Activated CD8-positive, alpha-beta memory T cell treated with anti-CD3 and anti-CD28 coated beads for 4 hours (primary cell): ENCODE measurements around the gene EHD1.

ENCODE experiments used
- DNase-seq, 2 donors: peaks; one replicate each; pipeline ENCODE4 v3.0.0-alpha.2; 2020; ENCODE audit warnings: low read depth in 2 of 2

Gene EHD1

DNA sequence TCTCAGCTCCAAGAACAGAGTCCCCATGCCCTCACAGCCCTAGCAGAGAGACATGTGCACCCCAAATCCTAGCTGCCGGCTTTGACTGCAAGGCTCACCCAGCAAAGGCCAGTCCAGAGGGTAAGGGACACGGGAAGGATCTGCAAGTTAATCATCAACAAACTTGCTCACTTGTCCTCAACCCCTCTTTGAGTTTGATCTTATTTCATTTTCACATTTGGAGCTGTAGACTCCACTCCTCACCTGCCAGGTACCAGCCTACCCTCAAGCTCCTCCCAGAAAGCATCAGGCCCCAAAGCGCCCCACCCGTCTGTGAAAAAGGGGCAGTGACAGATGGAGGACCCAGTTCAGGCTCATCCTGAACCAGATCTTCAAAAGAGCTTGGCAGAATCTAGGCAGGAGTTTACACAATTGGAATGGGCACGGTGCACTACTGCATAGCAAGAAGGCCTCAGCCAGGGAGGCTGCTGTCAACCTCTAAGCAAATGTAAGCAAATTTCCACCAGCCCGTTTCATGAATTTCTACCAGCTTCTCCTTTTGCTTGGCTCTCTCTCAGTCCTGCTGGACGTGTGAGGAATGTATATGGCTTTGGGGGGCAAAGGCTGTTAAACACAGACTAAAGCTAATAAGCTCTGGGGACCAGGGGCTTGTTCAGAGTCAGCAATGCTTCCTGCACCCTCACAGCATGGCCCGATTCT is 5.5 kb downstream of the EHD1 start:
- DNase-seq = no peak

DNA sequence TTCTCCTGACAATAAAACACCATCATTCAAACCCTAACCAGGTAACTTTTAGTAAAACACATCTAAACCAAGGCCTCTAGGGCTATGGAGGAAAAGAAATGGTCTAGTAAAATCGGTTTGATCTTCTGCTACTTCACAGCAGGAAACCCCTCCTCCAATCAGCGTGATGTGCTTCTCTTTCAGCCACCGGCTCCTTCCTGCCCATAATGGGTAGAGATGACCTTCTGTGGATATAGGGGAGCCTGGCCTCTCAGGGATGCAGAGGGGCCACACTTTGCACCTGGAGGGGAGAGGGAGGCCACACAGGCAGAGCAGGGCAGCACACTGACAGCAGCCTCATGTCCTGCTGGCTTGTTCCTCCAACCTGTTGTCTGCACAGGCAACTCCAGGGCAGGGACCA is 6.9 kb downstream of the EHD1 start:
- no peak for DNase-seq

DNA sequence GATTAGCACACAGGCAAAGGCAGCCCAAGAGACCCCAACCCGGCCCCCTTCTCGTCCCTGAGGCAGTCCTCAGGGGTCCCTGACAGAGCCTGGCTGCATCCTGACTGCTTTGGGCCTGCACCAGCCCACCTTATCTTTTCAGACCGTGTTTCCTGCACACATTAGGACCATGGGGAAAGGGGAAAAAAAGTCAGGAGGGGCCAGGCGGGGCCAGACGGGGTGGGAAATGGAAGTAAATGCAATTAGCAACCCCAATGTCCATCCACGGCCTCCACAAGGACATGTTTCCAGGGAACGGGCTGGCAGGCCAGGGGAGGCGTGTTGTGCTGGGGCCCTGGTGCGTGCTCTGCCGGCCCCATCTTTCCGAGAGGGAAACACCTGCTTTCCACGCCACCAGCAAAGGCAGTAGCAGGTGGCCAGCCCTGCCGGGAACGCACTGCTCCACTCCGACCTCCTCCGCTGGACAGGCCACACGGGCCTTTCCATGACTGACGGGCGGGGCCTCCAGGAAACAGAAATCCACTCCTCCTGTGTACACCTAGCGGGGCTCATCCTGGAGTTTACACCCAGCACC is 7.4 kb downstream of the EHD1 start:
- no peak for DNase-seq

DNA sequence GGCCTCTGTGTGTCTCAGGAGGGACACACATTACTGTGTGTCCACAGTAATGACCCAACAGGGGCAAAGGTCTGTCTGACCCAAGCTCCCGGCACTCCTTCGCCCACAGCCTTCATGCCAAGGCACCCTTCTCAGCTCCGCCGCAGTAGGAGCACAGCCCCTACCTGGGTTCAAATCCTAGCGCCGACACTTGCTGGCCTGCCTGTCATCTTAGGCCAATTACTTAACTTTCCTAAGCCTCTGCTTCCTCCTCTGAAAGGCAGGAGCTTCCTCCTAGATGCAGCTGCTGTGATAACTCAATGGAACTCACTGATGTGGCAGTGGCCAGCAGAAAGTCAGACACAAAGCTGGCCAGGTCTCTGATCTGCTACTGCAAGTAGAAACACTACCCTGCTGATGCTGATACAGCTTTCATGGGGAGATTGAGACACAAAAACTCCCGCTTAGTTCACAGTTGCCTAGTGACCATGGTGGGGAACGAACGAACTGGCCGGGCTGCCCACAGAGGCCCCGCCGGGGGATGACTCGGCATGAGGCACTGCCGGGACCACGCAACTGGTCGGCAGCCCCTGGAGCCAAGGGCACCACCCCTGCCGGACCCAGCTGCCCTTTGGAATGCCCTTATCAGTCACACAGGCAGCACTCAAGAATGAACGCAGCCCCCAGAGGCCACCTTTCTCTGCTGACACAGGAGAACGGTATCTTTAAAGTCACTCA is 8.1 kb downstream of the EHD1 start:
- DNase-seq = no peak

DNA sequence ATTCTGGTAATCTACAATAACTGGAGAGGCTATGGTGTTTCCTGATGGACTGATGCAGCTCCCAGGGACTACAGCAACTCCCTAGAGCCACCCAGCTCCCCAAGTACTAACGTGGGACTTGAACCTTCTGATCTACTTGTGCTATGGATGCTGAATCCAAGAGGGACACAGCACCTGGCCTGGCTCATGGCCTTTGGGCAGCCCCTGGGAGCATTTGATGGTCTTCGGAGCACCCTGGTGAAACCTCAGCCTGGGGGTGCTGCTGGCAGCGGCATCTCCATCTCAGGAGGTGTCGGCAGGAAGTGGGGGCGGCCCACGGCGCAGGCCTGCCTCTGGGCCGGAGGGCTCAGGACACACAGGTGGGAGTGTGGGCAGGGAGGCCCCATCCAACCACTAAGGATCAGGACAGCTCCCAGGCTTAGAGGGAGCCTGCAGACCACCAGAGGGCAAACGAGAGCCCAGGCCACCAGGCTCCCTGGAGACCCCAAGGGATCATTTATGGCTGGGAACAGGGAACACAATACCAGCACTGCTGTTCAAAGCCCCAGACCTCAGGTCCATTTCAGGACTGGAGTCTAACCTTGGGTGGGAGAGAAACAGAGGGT is 8.7 kb downstream of the EHD1 start:
- no peak for DNase-seq

DNA sequence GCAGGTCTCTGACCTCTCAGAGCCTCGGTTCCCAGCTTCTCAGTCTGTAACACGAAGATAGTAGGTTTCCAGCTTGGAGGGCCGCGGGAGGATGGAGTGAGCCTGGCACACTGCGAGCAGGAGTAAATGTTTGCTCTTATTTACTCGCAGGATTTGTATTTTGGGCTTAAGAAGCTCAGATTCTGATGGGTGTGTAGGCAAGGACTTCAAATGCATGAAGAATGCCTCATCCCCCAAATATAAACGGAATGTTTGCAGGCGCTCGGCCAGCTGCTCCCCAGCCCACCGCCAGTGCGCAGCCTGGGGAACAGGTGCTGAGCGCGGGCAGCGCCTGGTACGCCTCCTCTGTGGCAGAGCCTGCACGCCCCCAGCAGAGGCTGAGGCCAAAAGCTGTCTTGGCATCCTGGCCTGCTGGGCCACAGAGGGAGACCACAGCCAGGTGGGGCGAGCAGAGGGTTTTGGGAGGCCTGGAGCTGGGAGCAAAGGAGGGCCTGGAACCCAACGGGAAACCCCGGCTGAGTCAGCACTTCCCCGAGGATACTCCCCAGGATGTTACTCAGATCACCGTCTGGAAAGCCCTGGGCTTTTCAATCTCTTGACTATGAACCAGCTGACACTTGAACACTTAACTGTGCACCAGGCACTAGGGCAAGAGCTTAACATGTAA is 9.4 kb downstream of the EHD1 start:
- no peak for DNase-seq

DNA sequence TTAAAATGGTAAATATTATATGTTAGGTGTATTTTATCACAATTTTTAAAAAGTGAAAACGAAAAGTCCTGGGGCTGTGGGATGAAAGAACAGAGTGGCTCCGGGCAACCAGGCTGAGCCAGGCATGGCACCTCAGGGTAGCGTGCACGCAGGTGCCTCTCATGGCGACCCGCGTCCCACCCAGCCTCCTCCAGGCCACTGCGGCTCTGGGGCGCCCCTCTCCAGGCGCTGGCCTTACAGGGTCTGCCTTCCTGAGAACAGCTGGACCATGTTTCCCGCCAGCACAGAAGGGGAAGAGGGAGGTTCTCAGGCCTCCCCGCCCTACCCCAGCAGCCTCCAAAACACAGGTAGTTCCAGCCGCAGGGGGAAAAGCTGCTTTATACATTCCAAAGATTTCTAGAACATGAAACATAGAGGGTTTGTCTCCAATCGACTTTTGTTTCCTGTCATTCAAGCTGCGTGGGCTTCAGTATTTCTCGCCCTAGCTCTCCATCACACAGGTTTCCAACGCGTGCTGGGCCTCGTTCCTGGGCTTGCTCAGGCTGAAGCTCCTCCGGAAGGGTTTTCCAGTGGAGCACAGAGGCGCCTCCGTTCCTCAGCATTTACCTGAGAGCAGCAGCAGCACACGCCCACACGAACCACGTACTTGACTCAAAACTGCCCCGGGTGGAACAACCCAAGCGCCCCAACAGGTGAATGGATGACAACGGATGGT is 10.5 kb downstream of the EHD1 start:
- DNase-seq = no peak

DNA sequence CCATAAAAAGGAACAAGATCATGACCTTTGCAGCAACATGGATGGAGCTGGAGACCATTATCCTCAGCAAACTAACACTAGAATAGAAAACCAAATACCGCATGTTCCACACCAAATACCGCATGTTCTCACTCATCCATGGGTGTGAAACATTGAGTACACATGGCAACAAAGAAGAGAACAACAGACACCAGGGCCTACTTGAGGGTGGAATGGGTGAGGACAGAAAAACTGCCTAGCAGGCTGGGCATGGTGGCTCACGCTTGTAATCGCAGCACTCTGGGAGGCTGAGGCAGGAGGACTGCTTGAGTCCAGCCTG is 12.3 kb downstream of the EHD1 start:
- DNase-seq = no peak

DNA sequence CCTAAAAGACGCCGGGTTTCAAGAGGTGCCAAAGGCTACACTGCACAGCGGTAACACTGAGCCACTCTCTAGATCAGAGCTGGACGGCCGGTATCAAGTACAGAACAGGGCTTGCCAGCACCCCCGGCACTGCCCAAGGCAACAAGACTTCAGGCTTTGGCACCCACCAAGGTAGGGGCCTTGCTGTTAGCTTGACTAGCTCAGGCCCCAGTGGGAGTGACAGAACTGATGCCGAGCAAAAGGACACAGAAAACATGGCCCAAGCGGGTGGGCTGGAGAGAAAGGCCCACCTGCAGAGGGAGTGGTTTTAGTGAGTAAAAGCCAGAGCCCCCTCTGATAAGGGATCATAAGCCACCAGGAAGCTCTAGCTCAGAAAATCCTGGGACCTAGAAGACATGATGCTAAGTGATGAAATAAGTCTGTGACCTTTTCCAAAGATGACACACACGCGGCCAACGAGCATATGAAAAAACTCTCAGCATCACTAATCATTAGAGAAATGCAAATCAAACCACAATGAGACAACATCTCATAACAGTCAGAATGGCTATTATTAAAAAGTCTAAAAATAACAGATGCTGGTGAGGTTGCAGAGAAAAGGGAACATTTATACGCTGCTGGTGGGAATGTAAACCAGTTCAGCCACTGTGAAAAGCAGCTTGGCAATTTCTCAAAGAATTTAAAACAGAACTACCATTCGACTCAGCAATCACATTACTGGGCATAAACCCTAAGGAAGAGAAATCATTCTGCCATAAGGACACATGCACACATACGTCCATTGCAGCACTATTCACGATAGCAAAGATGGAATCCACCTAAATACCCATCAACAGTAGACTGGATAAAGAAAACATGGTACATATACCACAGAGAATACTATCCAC is 12.9 kb downstream of the EHD1 start:
- DNase-seq = no peak

DNA sequence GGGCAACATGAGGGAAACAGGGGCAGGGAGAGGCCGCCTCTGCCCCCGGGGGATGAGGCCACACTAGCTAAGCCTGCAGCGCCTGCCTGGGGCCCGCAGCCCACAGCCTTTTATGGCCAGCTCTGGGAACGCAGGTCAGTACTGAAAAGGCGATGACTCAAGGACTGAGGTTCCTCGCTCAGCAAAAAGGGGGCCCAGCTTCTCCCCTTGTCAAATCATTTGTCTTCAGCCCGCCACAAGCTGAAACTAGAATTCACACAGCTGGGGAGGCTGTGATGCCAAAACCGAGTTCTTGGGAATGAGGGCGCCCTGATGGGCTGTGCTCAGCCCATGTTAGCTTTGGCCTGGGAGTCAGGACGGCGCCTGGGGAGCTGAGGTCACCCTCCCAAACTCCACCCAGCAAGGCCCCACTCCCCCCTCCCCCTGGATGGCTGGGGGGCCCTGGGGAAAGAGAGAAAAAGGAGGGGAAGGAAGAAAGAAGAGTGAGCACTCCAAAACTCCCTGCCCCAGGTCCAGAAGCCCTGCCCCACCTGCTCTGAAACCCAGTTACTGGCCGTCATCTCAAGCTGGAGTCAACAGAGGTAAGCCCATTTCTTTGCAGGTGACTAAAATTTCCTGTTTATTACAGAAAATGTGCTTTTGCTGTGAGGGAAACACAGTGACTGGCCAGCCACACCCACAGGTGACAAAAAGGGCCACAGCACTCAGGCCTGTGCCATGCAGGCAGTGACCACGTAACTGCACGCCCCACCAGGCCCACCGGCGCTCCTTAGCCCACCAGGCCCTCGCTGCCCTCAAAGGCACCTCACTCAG is 13.7 kb downstream of the EHD1 start:
- DNase-seq = no peak

DNA sequence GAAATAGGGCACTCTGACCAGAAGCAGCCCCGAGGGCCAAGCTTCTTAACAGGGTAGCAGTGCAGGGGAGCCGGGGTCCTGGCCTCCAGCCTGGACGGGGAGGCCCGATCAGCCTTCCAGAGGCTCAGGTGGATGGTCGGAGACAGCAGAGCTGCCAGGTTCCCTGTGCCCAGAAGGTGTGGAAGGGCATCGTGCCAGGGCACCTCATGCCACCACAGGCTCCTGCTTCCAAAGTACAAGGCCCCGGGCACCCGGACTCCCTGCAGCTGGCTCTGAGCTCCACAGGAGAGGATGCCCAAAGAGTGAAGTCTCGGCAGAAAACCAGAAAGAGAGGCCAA is 14.3 kb downstream of the EHD1 start:
- no peak for DNase-seq

DNA sequence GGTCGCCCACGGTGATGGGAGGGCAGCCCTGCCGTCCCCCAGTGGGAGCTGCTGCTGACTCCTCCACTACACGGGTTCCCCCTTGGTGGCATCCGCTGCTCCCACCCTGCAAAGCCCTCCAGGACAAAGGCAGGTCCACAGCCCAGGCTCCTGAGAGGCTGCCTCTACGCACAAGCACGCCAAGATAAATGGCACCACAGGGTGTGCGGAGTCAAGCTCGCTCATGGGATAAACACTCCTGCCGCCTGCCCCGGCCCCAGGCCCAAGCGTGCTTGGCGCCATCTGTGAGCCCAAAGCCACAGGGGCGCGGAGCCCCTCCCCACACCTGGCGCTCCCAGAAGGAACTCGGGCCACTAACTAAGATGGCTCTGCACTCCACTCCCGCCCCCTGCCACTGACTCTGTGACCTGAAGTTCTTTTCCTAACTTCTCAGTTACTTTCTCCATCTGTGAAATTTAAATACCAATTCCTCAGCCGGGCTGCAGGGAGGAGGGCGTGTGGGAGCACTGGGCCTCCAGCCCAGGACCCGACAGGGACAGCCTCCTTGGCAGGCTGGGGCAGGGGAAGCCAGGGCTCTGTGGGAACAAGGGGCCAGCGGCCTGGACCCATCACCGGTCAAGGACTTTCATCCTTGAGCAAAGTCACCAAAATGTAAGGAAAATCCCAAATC is 14.9 kb downstream of the EHD1 start:
- no peak for DNase-seq

DNA sequence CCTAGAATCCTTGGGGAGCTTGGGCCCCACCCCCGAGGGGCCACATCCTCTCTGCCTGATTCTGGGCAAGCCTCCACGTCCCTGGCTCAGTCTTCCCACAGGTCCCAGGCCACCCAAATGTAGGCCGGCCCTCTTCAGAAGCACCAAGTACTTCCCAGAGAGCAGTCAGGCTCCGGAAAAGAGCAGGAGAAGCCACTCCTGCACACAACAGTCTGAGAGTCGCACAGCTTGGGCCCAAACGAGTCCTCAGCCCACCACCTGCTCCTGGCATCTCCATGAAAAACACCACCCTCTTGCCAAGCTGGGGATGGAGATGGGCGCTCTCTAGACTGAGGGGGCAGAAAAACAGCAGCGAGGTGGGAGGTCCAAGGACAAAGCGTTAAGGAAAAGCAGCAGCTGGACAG is 15.4 kb downstream of the EHD1 start:
- no peak for DNase-seq

DNA sequence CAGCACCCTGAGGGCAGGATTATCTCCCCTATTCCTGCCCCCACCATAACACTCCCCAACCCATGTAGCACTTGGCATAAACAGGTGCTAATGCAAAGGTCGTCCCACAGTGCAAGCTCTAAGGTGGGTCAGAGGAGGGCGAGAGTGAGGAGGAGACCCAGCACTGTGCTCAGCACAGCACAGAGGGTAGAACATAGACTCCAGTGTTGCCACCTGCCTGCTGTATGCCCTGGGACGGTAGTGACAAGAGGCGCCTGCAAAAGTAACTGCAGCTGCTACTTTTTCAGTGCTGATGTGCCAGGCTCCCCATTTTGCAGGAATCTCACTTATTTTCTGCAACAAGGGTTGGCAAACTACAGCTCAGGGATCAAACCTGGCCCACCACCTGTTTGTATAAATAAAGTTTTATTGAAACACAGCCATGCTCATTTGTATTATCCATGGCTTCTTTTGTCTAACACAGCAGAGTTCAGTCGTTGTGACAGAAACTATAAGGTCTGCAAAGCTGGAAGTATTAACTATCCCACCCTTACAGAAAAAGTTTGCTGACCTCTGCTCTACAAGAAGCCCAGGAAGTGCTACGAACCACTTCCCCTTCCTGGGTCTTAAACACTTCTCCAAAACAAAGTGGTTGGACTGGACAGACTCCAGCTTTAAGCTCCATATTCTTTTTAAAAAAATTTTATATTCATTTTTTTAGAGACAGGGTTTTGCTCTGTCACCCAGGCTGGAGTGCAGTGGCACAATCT is 17.0 kb downstream of the EHD1 start:
- DNase-seq = no peak

DNA sequence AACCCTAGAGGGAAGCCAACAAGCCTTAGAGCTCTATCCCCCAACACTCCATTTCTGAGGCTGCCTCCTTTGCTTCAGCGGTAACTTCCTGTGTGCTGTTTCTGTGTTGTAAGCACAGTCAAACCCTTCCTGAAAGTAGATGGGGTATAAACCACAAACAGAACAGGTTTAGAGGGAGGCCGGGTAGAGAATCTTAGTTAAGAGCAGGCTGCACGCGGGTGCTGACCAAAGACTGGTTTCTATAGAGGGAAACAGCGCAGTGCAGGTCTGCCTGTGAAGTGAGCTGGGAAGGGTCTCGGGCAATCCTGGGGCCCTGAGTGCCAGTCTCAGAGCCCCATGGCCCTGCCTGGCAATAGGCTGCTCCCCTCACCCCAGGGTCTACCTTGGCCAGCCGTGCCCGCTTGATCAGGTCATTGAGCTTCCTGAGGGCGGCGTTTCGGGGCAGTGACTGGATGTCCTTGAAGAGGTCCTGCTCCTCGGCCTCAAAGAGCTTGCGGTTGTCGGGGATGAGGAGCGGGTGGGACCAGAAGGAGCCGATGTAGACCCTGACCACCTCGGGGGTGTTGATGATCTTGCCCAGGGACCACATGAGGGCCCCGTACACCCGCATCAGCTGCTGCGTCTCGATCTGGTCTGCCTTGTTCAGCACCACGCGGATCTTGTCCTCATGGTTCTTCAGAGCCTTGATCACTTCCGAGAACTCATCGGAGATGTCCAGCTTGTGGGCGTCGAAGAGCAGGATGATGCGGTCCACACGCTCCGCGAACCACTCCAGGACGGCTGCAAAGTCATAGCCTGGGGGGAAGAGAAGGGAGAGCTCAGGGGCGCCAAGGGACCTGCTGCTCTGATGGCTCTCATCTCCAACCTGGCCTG is 18.6 kb downstream of the EHD1 start:
- DNase-seq = no peak

DNA sequence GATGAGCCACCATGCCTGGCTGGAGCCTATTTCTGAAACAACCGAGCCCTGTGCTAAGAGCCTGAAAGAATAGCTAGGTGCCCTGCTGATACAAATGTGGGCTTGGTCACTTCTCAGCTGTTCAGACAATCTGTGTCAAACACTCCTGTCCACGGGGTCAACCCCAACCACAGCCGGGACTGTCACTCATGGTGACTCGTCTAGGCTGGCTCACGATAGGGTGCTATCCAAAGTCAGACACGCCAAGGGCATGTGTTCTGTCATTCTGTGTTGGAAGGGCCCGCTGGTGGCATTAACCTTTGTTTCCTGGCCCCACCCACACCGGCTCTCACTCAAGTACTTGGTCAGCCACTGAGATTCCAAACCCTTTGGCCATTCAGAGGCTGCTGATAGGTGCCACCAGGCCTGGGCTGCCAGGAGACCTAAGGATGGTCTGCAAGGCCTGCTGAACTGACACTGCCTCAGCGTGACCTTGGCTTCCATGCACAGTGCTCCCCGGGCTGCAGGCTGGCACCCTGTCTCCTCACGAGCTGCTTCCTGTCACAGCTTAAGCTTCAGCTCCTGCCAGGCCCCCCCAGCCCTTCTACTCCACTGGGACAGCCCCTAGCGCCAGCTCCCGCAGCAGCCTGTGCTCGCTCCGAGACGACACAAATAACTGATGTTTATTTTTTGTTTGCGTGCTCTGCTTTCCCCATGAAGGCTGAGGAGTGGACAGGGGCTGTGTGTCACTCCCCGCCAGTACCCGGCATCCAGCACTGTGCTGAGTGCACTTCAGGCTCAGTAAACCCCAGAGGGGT is 19.8 kb downstream of the EHD1 start:
- no peak for DNase-seq

DNA sequence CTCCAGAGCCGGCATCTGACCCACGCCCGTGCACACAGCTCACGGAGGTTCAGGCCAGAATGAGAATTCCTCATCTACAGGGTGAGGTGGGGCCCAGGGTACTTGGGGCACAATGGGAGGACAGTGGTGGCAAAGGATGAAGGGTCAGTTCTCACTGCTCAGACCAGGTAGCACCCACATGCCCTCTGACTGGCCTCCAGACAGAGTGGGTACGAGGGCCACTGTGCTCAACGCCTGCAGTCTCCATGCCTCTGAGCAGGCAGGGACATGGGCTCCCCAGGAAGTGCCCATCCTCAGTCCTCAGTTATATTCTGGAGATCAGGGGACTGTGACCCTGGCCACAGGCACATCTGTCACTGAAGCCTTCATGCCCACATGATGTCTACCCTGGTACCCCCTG is 20.9 kb downstream of the EHD1 start:
- DNase-seq = no peak
